ENCODE results near the gene LYPD3. TPM values are rescaled to one million over a fixed set of nuclear protein-coding genes. Genes with fewer than 3 reads are reported as not detected.

LYPD3 gene
- total and polyA plus RNA-seq, 10 of the 15 experiments (the other 5 are each of a cell fraction or from before 2014, with no cell fraction given), result 0.03 to 0.28 (median 0.12) TPM; not detected in 6

GRCh38 chr19:43433689-43434088 is 31.7 kb downstream of the LYPD3 start:
- H3K4me1 ChIP-seq (ENCODE audit: control insufficient read depth, insufficient read depth, low read length), result no peaks in the 10 kb centered on the region
- ChIA-PET SMC1A (ENCODE audit: uncharacterized antibody, unreplicated experiment) (interaction anchor here (0.9 to 1.1 kb wide), 2 partner anchors 85 to 161 kb away, joined by 3 to 8 read pairs; no protein-coding TSS in a partner anchor), RAD21 (ENCODE audit: unreplicated experiment) (interaction anchor here (2.1 kb wide), 1 partner anchor 161 kb away, joined by 8 read pairs; no protein-coding TSS in a partner anchor), POLR2A (no interaction called here), CTCF (interaction anchor here (1.7 to 5.1 kb wide), 3 partner anchors 9 to 86 kb away, joined by 6 to 65 read pairs (median 15); no protein-coding TSS in a partner anchor)
- no peaks in the 10 kb centered on the region for H3K79me2 ChIP-seq (ENCODE audit: control insufficient read depth, insufficient read depth, low read length)
- no peak overlapping the region for H3K9ac ChIP-seq (ENCODE audit: control insufficient read depth, insufficient read depth, low read length)
- no peaks in the 10 kb centered on the region for H3K36me3 ChIP-seq (ENCODE audit: control insufficient read depth in 2 of 2, insufficient read depth in 2 of 2, low read length in 1 of 2)
- no peak overlapping the region for H3K4me3 ChIP-seq
- no TSS peak for BruUV-seq (replicated peaks)
- DNase-seq (ENCODE audit: low read depth, low spot score) (no peak), ATAC-seq (no peak), FAIRE-seq (no peak)
- WGBS (ENCODE audit: insufficient coverage, insufficient replicate concordance, low lambda C conversion rate, missing lambda C conversion rate), result 44% methylated on average over 5 of the region's 6 CpGs
- H3K27me3 ChIP-seq (replicated peaks in 1 of 2; ENCODE audit: control insufficient read depth in 2 of 2, insufficient read depth in 2 of 2, low read length in 1 of 2), result no peaks in the 10 kb centered on the region
- no peaks in the 10 kb centered on the region for H3K9me3 ChIP-seq (replicated peaks; ENCODE audit: control insufficient read depth, insufficient read depth, low read length)
- no peak for TF ChIP-seq SMC3 (IDR thresholded peaks at IDR 0.05; ENCODE audit: borderline replicate concordance, low read length)
- TF ChIP-seq SRF (IDR thresholded peaks at IDR 0.05; ENCODE audit: low read depth in 2 of 2, low read length in 2 of 2), result no peak
- TF ChIP-seq NFYB (IDR thresholded peaks at IDR 0.05; ENCODE audit: insufficient read depth, low read depth, low read length), result no peak
- no peak for TF ChIP-seq TCF7 (IDR thresholded peaks at IDR 0.05; ENCODE audit: borderline replicate concordance)
- TF ChIP-seq ZNF592 (IDR thresholded peaks at IDR 0.05), result no peak
- TF ChIP-seq MEF2B (IDR thresholded peaks at IDR 0.05; ENCODE audit: partially characterized antibody, poor library complexity, severe bottlenecking), result no peak
- no peak for TF ChIP-seq JUNB (IDR thresholded peaks at IDR 0.05)
- no peak for TF ChIP-seq EED (IDR thresholded peaks at IDR 0.05; ENCODE audit: low read depth)
- no peak for TF ChIP-seq FOXK2 (IDR thresholded peaks at IDR 0.05)
- TF ChIP-seq PAX5 (IDR thresholded peaks at IDR 0.05; ENCODE audit: borderline replicate concordance, low read depth, low read length), result no peak
- no peak for TF ChIP-seq SIX5 (IDR thresholded peaks at IDR 0.05; ENCODE audit: low read depth, low read length, severe bottlenecking)
- no peak for TF ChIP-seq CHD2 (IDR thresholded peaks at IDR 0.05; ENCODE audit: borderline replicate concordance, low read depth, low read length)
- no peak overlapping the region for H2AFZ ChIP-seq (ENCODE audit: control insufficient read depth, low read depth, low read length)
- in situ Hi-C loops (cut with MboI) (no loop called here), intact Hi-C loops (cut with micrococcal nuclease; ENCODE audit: unreplicated experiment) (no loop called here)
- no peak overlapping the region for H3K4me2 ChIP-seq (ENCODE audit: control insufficient read depth, insufficient read depth)
- H4K20me1 ChIP-seq (ENCODE audit: control insufficient read depth, insufficient read depth), result no peaks in the 10 kb centered on the region
- no peak overlapping the region for H3K27ac ChIP-seq (ENCODE audit: control insufficient read depth, insufficient read depth)

All from GM12878 (cell line).